K562 (cell line): ENCODE measurements around the gene GPATCH4. TPM values are rescaled to one million over a fixed set of nuclear protein-coding genes. Genes with fewer than 3 reads are reported as not detected.

Source experiments
- CAMTA2 ChIP-seq: fragments of 250-450 bp; sonication (Bioruptor Pico); conservative IDR thresholded peaks from 2 replicates; pipeline ENCODE4 v1.5.1; 2022
- CEBPZ ChIP-seq: fragments of 150-350 bp; IDR thresholded peaks from 2 replicates; pipeline ENCODE4 v1.6.1; 2014; ENCODE audit warnings: low read depth, mild to moderate bottlenecking, low read length, borderline replicate concordance
- CHD1 ChIP-seq: fragments of 200-600 bp; sonication (generic); IDR thresholded peaks from one replicate; pipeline ENCODE4 v1.6.1; 2012; ENCODE audit warnings: mild to moderate bottlenecking, moderate library complexity, low read length, inconsistent platforms
- HNRNPL ChIP-seq: fragments of 200-400 bp; formaldehyde crosslinking; IDR thresholded peaks from 2 replicates; pipeline ENCODE4 v1.6.1; 2017; ENCODE audit warnings: low read depth, mild to moderate bottlenecking, low read length
- PHF20 ChIP-seq: fragments of 450-650 bp; IDR thresholded peaks from 2 replicates; pipeline ENCODE4 v1.6.1; 2018; ENCODE audit not compliant: partially characterized antibody
- PHF21A ChIP-seq: fragments of 450-650 bp; IDR thresholded peaks from 2 replicates; pipeline ENCODE4 v1.6.1; 2017; ENCODE audit warnings: low read depth, borderline replicate concordance
- RCOR1 ChIP-seq, 2 experiments: IDR thresholded peaks; 2 replicates each; pipeline ENCODE4 v1.6.1; 2012; ENCODE audit warnings: low read depth in 2 of 2, low read length in 2 of 2, borderline replicate concordance in 1 of 2, improper control_type of control experiment in 1 of 2
- ZNF217 ChIP-seq: sonication (generic); formaldehyde crosslinking; IDR thresholded peaks from 2 replicates; pipeline ENCODE4 v1.8.0; 2022; ENCODE audit warnings: mild to moderate bottlenecking, missing genetic modification reagents
- ZNF311 ChIP-seq: fragments of 250-450 bp; sonication (Bioruptor Pico); IDR thresholded peaks from 2 replicates; pipeline ENCODE4 v1.4.0; 2020; ENCODE audit warnings: mild to moderate bottlenecking, moderate library complexity
- ZNF561 ChIP-seq: fragments of 450-650 bp; formaldehyde crosslinking; conservative IDR thresholded peaks from 2 replicates; pipeline ENCODE4 v1.4.0; 2020; ENCODE audit warnings: mild to moderate bottlenecking, moderate library complexity
- ZNF76 ChIP-seq: fragments of 250-450 bp; sonication (Bioruptor Pico); IDR thresholded peaks from 2 replicates; pipeline ENCODE4 v1.4.0; 2020; ENCODE audit warnings: mild to moderate bottlenecking, moderate library complexity, borderline replicate concordance
- polyA plus RNA-seq, 8 experiments: library from polyadenylated mRNA; depleted of rRNA in 4 of 8; stranded (reverse) in 5 of 8; unstranded in 3 of 8; fragments of >200 nt; fragmentation: Nextera tagmentation in 2 of 8; fragmentation: Illumina TruSeq in 1 of 8; extraction: Ambion mirVana in 2 of 8; extraction: Trizol in 1 of 8; gene quantifications; 2 replicates each; pipeline versions ENCODE4 v1.2.1 to v1.2.3, GENCODE V29; 2011 to 2014; ENCODE audit warnings: inconsistent platforms in 1 of 8, missing spikeins in 1 of 8
- total RNA-seq, 7 experiments: library from RNA; depleted of rRNA in 6 of 7; stranded (reverse); fragments of >200 nt in 6 of 7; fragmentation: Illumina TruSeq in 2 of 7; extraction: Trizol in 2 of 7; gene quantifications; 2 replicates each; pipeline versions ENCODE4 v1.2.1 to v1.2.3, GENCODE V29; 2011 to 2021; ENCODE audit warnings: low replicate concordance in 1 of 7
- TF ChIP-seq, protein P1 (sequence below): sonication (generic); formaldehyde crosslinking; IDR thresholded peaks from 2 replicates; pipeline ENCODE4 v1.8.0; 2022; ENCODE audit warnings: mild to moderate bottlenecking, missing genetic modification reagents
- TF ChIP-seq, protein P2 (sequence below), 2 experiments: fragments of 450-650 bp; IDR thresholded peaks; 2 replicates each; pipeline ENCODE4 v1.6.1; 2018; ENCODE audit warnings: mild to moderate bottlenecking in 2 of 2, low read depth in 1 of 2; ENCODE audit not compliant: partially characterized antibody in 2 of 2

GPATCH4 gene
- total and polyA plus RNA-seq, 9 of the 15 experiments (the other 6 are each of a cell fraction or from before 2014, with no cell fraction given), result 43.7 to 105 (median 76.5) TPM

DNA sequence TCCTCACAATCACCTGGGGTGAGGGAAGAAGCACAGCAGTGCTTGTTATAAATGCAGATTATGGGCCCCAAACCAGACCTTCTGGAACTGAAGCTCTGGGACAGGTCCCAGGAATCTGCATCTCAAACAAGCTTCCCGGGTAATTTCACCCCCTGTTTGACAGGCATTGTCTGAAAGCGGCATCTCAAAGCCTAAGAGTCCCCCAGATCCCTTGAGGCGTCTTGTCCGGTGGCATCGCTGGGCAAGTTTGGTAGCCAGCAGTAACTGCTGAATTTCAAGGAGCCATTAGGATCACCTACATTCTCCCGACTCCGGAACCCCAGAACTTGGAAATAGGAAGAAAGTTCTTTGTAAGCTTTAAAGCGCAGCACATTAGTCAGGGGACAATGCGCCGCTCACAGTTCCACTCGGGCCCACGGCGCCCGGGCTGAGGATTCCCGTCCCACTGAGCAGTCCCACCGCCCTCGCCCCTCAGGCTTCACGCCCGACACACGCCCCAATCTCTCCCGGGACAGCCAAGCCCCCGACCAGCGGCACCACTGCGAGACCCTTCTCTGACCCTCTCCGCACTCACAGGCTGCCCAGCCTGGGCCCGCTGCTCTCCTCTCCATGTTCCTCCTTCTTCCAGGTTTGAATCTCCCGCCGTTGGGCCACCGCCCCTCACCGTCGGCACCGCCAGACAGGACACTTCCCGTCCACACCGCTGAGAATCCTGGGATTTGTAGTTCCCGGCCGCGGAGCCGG, 29.2 kb downstream of the GPATCH4 start, which contains the start of gene IQGAP3 (continued):
- TF ChIP-seq, protein P1, sequence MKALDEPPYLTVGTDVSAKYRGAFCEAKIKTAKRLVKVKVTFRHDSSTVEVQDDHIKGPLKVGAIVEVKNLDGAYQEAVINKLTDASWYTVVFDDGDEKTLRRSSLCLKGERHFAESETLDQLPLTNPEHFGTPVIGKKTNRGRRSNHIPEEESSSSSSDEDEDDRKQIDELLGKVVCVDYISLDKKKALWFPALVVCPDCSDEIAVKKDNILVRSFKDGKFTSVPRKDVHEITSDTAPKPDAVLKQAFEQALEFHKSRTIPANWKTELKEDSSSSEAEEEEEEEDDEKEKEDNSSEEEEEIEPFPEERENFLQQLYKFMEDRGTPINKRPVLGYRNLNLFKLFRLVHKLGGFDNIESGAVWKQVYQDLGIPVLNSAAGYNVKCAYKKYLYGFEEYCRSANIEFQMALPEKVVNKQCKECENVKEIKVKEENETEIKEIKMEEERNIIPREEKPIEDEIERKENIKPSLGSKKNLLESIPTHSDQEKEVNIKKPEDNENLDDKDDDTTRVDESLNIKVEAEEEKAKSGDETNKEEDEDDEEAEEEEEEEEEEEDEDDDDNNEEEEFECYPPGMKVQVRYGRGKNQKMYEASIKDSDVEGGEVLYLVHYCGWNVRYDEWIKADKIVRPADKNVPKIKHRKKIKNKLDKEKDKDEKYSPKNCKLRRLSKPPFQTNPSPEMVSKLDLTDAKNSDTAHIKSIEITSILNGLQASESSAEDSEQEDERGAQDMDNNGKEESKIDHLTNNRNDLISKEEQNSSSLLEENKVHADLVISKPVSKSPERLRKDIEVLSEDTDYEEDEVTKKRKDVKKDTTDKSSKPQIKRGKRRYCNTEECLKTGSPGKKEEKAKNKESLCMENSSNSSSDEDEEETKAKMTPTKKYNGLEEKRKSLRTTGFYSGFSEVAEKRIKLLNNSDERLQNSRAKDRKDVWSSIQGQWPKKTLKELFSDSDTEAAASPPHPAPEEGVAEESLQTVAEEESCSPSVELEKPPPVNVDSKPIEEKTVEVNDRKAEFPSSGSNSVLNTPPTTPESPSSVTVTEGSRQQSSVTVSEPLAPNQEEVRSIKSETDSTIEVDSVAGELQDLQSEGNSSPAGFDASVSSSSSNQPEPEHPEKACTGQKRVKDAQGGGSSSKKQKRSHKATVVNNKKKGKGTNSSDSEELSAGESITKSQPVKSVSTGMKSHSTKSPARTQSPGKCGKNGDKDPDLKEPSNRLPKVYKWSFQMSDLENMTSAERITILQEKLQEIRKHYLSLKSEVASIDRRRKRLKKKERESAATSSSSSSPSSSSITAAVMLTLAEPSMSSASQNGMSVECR (CRISPR knock-in tag), result peak; percentile 98
- no peak for TF ChIP-seq ZNF217
- peak; percentile 35 for TF ChIP-seq PHF20
- TF ChIP-seq CEBPZ, result no peak
- TF ChIP-seq CAMTA2, result no peak
- no peak for TF ChIP-seq HNRNPL
- no peak for TF ChIP-seq ZNF76
- no peak for TF ChIP-seq PHF21A
- TF ChIP-seq, protein P2, sequence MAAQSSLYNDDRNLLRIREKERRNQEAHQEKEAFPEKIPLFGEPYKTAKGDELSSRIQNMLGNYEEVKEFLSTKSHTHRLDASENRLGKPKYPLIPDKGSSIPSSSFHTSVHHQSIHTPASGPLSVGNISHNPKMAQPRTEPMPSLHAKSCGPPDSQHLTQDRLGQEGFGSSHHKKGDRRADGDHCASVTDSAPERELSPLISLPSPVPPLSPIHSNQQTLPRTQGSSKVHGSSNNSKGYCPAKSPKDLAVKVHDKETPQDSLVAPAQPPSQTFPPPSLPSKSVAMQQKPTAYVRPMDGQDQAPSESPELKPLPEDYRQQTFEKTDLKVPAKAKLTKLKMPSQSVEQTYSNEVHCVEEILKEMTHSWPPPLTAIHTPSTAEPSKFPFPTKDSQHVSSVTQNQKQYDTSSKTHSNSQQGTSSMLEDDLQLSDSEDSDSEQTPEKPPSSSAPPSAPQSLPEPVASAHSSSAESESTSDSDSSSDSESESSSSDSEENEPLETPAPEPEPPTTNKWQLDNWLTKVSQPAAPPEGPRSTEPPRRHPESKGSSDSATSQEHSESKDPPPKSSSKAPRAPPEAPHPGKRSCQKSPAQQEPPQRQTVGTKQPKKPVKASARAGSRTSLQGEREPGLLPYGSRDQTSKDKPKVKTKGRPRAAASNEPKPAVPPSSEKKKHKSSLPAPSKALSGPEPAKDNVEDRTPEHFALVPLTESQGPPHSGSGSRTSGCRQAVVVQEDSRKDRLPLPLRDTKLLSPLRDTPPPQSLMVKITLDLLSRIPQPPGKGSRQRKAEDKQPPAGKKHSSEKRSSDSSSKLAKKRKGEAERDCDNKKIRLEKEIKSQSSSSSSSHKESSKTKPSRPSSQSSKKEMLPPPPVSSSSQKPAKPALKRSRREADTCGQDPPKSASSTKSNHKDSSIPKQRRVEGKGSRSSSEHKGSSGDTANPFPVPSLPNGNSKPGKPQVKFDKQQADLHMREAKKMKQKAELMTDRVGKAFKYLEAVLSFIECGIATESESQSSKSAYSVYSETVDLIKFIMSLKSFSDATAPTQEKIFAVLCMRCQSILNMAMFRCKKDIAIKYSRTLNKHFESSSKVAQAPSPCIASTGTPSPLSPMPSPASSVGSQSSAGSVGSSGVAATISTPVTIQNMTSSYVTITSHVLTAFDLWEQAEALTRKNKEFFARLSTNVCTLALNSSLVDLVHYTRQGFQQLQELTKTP (IDR thresholded peaks at IDR 0.05; ENCODE audit: low read depth in 1 of 2, partially characterized antibody in 2 of 2), result peak in 1 of 2 experiments; percentile 84
- TF ChIP-seq ZNF561 (CRISPR knock-in tag), result no peak
- TF ChIP-seq ZNF311 (CRISPR knock-in tag), result no peak
- no peak for TF ChIP-seq RCOR1 (IDR thresholded peaks at IDR 0.05; ENCODE audit: borderline replicate concordance in 1 of 2, low read depth in 2 of 2, low read length in 2 of 2)
- no peak for TF ChIP-seq CHD1
